Gastroesophageal sphincter (tissue), 4 donors: ENCODE measurements around the gene MYL11. TPM values are rescaled to one million over a fixed set of nuclear protein-coding genes. Genes with fewer than 3 reads are reported as not detected.

Experiments
- ATAC-seq: fragments of 150-250 bp; one replicate; pipeline ENCODE4 v1.9.1; 2016; ENCODE audit warnings: mild to moderate bottlenecking, moderate library complexity
- H3K27ac ChIP-seq, 4 donors: fragments of 200-600 bp; sonication (generic) in 3 of 4; 1 replicate in 3 of 4; 2 replicates in 1 of 4; pipeline ENCODE4 v1.5.1; 2016 to 2019
- H3K27me3 ChIP-seq: fragments of 200-600 bp; sonication (generic); one replicate; pipeline ENCODE4 v1.5.1; 2019
- H3K36me3 ChIP-seq, 2 donors: fragments of 200-600 bp; sonication (generic); one replicate each; pipeline ENCODE4 v1.5.1; 2019; ENCODE audit warnings: control low read depth in 1 of 2
- H3K4me1 ChIP-seq, 3 donors: fragments of 200-600 bp; sonication (generic); 1 replicate in 2 of 3; 2 replicates in 1 of 3; pipeline ENCODE4 v1.5.1; 2016 to 2019; ENCODE audit warnings: control low read depth in 2 of 3
- H3K4me3 ChIP-seq, 2 donors: fragments of 200-600 bp; sonication (generic); one replicate each; pipeline ENCODE4 v1.5.1; 2019; ENCODE audit warnings: mild to moderate bottlenecking in 1 of 2, moderate library complexity in 1 of 2
- H3K9me3 ChIP-seq, 3 donors: fragments of 200-600 bp; sonication (generic); one replicate each; pipeline ENCODE4 v1.5.1; 2017 to 2019; ENCODE audit warnings: control low read depth in 2 of 3
- EP300 ChIP-seq: sonication (generic); formaldehyde crosslinking; IDR thresholded peaks from one replicate; pipeline ENCODE4 v1.6.1; 2017; ENCODE audit warnings: antibody characterized with exemption, mild to moderate bottlenecking
- POLR2A ChIP-seq, 2 donors: fragments of 450-650 bp; IDR thresholded peaks; one replicate each; pipeline ENCODE4 v1.6.1; 2017; ENCODE audit warnings: antibody characterized with exemption in 2 of 2, mild to moderate bottlenecking in 2 of 2, moderate library complexity in 1 of 2
- POLR2AphosphoS5 ChIP-seq: sonication (generic); formaldehyde crosslinking; IDR thresholded peaks from one replicate; pipeline ENCODE4 v1.6.1; 2017; ENCODE audit warnings: antibody characterized with exemption
- WGBS, 2 donors: methylation state at CpG; one replicate each; pipeline ENCODE4 v1.1.5; 2018; ENCODE audit warnings: low coverage in 1 of 2; 5-methylcytosine and 5-hydroxymethylcytosine counted together
- total RNA-seq, 4 donors: library from RNA; depleted of rRNA; stranded (reverse); fragments of >200 nt; gene quantifications; one replicate each; pipeline ENCODE4 v1.1.0, GENCODE V29; 2016
- TF ChIP-seq, protein P1 (sequence below), 4 experiments: fragments of 200-600 bp in 2 of 4; fragments of 450-650 bp in 2 of 4; sonication (generic) in 1 of 4; IDR thresholded peaks; one replicate each; pipeline ENCODE4 v1.5.1; 2017 to 2019; ENCODE audit warnings: antibody characterized with exemption in 4 of 4, mild to moderate bottlenecking in 2 of 4, moderate library complexity in 2 of 4

MYL11 gene
- total RNA-seq, 4 donors from 2014 or later: not detected

DNA sequence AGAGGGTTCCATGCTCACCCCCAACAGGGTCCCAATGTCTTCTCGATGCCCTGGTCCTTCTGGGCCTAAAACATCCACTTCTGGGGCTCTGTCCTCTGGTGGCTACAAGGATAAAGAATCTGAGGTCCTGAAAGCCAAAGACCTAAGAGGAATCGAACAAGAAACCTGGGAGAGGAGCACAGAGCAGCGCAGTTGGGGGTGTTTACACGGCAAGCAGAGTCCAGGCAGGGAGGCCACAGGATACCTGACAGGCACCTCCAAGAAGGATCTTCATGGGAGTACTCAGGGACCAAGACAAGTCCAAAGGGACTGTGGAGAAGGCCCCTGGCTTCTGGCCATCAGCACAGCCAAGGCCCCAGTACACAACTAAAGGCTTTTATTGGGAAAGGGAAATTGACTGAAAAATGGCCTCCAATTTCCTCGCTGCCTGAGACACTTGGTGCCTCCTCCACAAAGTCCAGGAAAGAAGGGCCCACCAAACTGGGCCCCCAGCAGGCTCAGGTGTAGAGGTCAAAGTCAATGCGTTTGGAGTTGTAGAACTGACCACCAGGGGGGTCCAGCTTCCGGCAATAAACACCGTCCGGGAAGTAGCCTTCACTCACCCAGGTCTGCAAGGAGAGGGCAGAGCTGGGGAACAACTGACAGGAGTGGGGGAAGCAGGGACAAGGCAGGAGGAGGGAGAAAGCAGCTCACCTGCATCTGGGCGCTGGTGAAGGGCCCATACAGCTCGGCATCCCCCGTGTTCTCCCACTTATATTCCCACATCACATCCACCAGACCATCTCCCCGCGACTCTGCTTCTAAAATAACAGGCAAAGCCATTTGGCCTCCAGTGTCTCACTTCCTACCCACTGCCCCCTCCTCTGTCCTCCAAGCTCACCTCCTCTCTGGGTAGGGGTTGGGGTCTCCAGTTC is 21.9 kb upstream of the MYL11 start:
- H3K27me3 ChIP-seq: no peaks in the 10 kb centered on the region
- peaks cover 0 to 62% of the 10 kb centered on the region in 2 donors for H3K36me3 ChIP-seq
- no peak overlapping the region for H3K4me3 ChIP-seq
- H3K4me1 ChIP-seq: peaks cover 3 to 54% (median 40%) of the 10 kb centered on the region in 3 donors
- TF ChIP-seq POLR2AphosphoS5 (no peak), POLR2A (IDR thresholded peaks at IDR 0.05) (no peak)
- TF ChIP-seq, protein P1, sequence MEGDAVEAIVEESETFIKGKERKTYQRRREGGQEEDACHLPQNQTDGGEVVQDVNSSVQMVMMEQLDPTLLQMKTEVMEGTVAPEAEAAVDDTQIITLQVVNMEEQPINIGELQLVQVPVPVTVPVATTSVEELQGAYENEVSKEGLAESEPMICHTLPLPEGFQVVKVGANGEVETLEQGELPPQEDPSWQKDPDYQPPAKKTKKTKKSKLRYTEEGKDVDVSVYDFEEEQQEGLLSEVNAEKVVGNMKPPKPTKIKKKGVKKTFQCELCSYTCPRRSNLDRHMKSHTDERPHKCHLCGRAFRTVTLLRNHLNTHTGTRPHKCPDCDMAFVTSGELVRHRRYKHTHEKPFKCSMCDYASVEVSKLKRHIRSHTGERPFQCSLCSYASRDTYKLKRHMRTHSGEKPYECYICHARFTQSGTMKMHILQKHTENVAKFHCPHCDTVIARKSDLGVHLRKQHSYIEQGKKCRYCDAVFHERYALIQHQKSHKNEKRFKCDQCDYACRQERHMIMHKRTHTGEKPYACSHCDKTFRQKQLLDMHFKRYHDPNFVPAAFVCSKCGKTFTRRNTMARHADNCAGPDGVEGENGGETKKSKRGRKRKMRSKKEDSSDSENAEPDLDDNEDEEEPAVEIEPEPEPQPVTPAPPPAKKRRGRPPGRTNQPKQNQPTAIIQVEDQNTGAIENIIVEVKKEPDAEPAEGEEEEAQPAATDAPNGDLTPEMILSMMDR (IDR thresholded peaks at IDR 0.05): peak in 1 of 4 experiments; percentile 12
- 82 to 92% methylated on average over 7 of the region's 14 CpGs for WGBS, 2 donors
- ATAC-seq: no peak
- no peaks in the 10 kb centered on the region for H3K9me3 ChIP-seq
- peak overlapping the region in 3 of 4 donors; percentile 87 to 100 (median 94) for H3K27ac ChIP-seq

DNA sequence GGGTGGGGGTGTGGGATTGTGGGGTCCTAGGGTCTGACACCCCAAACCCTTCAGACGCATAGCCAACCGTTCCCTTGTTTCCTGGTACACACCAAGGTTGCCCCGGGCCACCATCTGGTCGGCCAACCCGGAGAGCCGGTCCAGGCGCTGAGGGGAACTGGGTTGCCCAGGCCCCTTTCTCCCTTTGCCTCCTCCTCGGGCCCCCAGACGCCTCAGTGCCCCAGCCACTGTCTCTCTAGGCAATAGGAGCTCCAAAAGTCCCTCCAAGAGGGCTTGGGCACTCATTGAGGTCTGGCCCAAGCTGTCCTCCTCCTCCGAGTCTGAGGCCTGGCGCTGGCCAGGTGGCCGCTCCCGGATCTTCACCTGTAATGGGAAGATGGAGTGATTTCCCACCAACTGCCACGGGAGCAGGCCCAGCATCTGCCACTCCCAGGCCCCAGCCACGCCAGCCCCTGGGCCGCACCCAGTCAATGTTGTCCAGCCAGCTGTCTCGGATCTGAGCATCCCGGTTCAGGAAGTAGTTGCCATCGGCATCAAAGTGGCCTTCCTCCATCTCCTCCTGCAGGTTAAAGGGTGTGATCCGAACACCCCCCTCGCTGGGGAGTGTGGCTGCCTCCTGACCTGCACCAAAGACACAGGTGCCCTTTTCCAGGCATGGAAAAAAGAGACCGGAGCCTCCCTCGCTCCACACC is 21.0 kb upstream of the MYL11 start:
- H3K36me3 ChIP-seq: peaks cover 0 to 70% of the 10 kb centered on the region in 2 donors
- TF ChIP-seq POLR2A (IDR thresholded peaks at IDR 0.05) (no peak), EP300 (no peak), POLR2AphosphoS5 (no peak)
- TF ChIP-seq, protein P1 (IDR thresholded peaks at IDR 0.05): no peak

DNA sequence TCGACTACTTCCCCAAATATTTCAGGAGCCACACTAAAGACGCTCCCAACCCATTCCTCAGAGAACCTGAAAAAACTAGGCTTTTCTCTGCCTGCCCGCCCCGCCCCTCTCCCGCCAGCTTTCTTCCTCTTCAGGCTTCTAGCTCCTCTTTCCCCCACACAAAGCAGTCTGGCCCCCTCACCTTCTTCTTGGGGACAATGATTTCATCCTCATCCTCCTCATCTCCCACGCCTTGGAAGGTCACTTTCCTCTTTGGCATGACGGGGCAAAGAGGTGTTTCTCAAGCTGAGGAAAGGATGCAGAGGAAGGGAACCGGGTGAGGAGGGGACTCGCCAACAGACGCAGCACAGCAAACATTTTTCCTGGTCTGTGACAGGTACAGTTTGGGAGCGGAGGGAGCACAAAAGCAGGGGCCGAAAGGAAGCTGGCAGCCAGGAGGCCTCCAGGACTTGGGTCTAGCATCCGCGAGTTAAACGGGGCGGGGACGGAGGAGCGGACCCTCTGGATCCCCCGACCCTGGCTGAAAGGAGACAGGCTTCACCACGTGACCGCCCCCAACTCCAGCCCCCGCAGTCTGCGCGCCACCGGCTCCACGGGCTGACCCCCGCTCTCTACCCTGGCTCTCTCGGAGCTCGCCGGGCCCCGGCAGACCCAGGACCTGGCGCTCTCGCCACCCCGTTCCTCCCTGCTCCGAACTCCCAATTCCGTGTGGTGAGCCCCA is 20.0 kb upstream of the MYL11 start:
- Histone ChIP-seq H3K27ac (peak overlapping the region; percentile 64 to 100 (median 90)), H3K27me3 (no peaks in the 10 kb centered on the region), H3K4me1 (peaks cover 3 to 54% (median 40%) of the 10 kb centered on the region in 3 donors), H3K9me3 (no peaks in the 10 kb centered on the region), H3K36me3 (peaks cover 0 to 76% of the 10 kb centered on the region in 2 donors), H3K4me3 (peak overlapping the region; percentile 60 to 74)
- ATAC-seq: peak; percentile 17
- 2 to 12% methylated on average over 5 to 6 of the region's 36 CpGs for WGBS, 2 donors
- TF ChIP-seq POLR2A (IDR thresholded peaks at IDR 0.05) (no peak), EP300 (no peak), POLR2AphosphoS5 (no peak)
- TF ChIP-seq, protein P1 (IDR thresholded peaks at IDR 0.05): no peak

More for the DNA sequence above, 21.0 kb upstream of the MYL11 start:
- ATAC-seq: no peak
- H3K27me3 ChIP-seq: no peaks in the 10 kb centered on the region
- WGBS, 2 donors: 91% methylated on average over 9 of the region's 23 CpGs; no CpG with 5 or more reads in 1 of the 2 donors
- H3K4me3 ChIP-seq: peak overlapping the region in 1 of 2 donors; percentile 74
- peaks cover 3 to 54% (median 40%) of the 10 kb centered on the region in 3 donors for H3K4me1 ChIP-seq
- peak overlapping the region in 3 of 4 donors; percentile 87 to 100 (median 94) for H3K27ac ChIP-seq
- H3K9me3 ChIP-seq: no peaks in the 10 kb centered on the region

DNA sequence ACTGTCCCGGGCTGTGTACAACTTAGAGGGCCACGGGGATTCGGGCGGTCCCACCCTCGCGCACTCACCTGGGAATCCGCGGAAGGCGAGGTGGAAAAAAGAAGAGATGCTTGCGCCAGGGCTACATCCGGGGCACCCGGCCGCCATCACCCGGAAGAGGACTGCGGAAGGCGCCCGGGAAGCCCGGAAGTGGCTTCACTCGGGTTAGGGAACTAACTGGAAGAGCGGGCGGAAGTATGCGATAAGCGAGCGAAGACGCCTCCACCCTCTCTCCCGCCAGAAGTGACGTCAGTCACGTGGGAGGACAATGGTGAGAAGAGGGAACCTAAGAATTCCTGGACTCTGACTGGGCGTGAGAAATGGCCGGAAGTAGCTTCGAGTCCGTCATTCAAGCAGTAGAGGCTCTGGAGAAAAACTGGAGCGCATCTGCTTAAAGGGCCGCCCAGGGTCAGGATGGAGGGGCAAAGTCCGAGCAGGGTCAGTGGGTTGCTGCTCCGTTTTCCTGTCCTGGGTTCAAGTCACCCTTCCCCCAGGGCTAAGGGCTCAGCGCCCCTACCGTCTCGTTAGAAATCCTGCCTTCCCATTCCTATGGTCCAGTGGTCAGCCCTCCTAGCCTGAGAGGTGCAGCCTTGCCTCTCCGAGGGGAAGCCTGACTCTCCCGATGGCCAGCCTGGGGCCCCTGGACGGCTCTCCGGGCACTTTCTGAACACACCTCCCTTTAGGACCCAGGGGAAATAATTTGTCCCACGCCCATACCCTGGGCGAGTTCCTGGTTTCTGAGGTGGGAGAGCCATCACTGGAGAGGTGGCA is 19.3 kb upstream of the MYL11 start, which contains the start of gene CD2BP2:
Gene CD2BP2 (minus strand): TSS at position 165 of the 810 bp plus-strand sequence. CDS start 627 bp downstream, outside the sequence.
- H3K4me3 ChIP-seq: peak within 1 kb of the TSS; percentile 60 to 74
- no peaks in the 10 kb centered on the region for H3K27me3 ChIP-seq
- peaks cover 0 to 76% of the 10 kb centered on the region in 2 donors for H3K36me3 ChIP-seq
- peaks cover 3 to 54% (median 40%) of the 10 kb centered on the region in 3 donors for H3K4me1 ChIP-seq
- peak; percentile 95 for ATAC-seq
- 0% methylated on average over 10 to 14 of the region's 45 CpGs for WGBS, 2 donors
- H3K27ac ChIP-seq: peak within 1 kb of the TSS; percentile 87 to 100 (median 93)
- TF ChIP-seq, protein P1 (IDR thresholded peaks at IDR 0.05): peak in 1 of 4 experiments; percentile 34
- TF ChIP-seq POLR2AphosphoS5: peak; percentile 93
- no peak for TF ChIP-seq EP300
- peak; percentile 9 to 22 for TF ChIP-seq POLR2A (IDR thresholded peaks at IDR 0.05)
- H3K9me3 ChIP-seq: no peaks in the 10 kb centered on the region
